ENCODE measurements around the gene RGS10.

GRCh38 chr10:119522747-119523426 lies 19.6 kb downstream of the RGS10 start:
- TF ChIP-seq CTCF (IDR thresholded peaks at IDR 0.05; ENCODE audit: low read depth, low read length): no peak
- no peak for TF ChIP-seq EZH2phosphoT487 (IDR thresholded peaks at IDR 0.05; ENCODE audit: low read depth)
